GM12875 (cell line): ENCODE results near the gene PKIB.
"Not testable (repeated sequence)": the region's sequence is repeated elsewhere in the genome, so short reads cannot be mapped to it uniquely, and the experiment has no call there.

ENCODE experiments used
- H3K4me3 ChIP-seq: one replicate; pipeline ENCODE4 v1.5.1; 2011; ENCODE audit warnings: low read depth, low read length, control low read depth
- CTCF ChIP-seq: IDR thresholded peaks from 2 replicates; pipeline ENCODE4 v1.5.1; 2011; ENCODE audit warnings: low read depth, mild to moderate bottlenecking, control low read depth, inconsistent platforms, low read length, moderate library complexity, borderline replicate concordance; ENCODE audit not compliant: insufficient read depth

Gene PKIB

GRCh38 chr6:122736163-122736562 is 126.0 kb downstream of the PKIB start:
- no peak for TF ChIP-seq CTCF
- H3K4me3 ChIP-seq = no peak overlapping the region

- no peak overlapping the region for H3K4me3 ChIP-seq
- TF ChIP-seq CTCF = no peak
Measured at GRCh38 chr6:122736616-122737015, 126.4 kb downstream of the PKIB start.

GRCh38 chr6:122740091-122740490 is 129.9 kb downstream of the PKIB start:
- H3K4me3 ChIP-seq = no peak overlapping the region
- no peak for TF ChIP-seq CTCF

- TF ChIP-seq CTCF = no peak
- no peak overlapping the region for H3K4me3 ChIP-seq
Measured at GRCh38 chr6:122740936-122741335, 130.7 kb downstream of the PKIB start.

GRCh38 chr6:122744247-122744646 is 134.0 kb downstream of the PKIB start:
- TF ChIP-seq CTCF = 0 out of 2 replicates have a peak, but pooled peaks have one; percentile 15
- H3K4me3 ChIP-seq = not testable (repeated sequence)

- H3K4me3 ChIP-seq = not testable (repeated sequence)
Measured at GRCh38 chr6:122744856-122745255, 134.7 kb downstream of the PKIB start.

GRCh38 chr6:122746688-122747087 is 136.5 kb downstream of the PKIB start:
- no peak for TF ChIP-seq CTCF
- no peak overlapping the region for H3K4me3 ChIP-seq

- H3K4me3 ChIP-seq = no peak overlapping the region
- TF ChIP-seq CTCF = no peak
Measured at GRCh38 chr6:122747573-122747972, 137.4 kb downstream of the PKIB start.

GRCh38 chr6:122748945-122749344 is 138.7 kb downstream of the PKIB start:
- not testable (repeated sequence) for H3K4me3 ChIP-seq
